Activated CD8-positive, alpha-beta memory T cell treated with anti-CD3 and anti-CD28 coated beads, Interleukin-2, amount 10 ng/mL, durations not matched to agents 7 days and 5 days (primary cell): ENCODE data around the gene SPNS2. TPM values are rescaled to one million over a fixed set of nuclear protein-coding genes. Genes with fewer than 3 reads are reported as not detected.

Experiments
- ATAC-seq: fragments of 150-1000 bp; cut with Tn5 transposase; one replicate; pipeline ENCODE4 v1.10.0; 2021; ENCODE audit warnings: moderate library complexity
- CTCF ChIA-PET: fragments of 350-600 bp; sonication (Branson Sonifier 250); formaldehyde crosslinking; loops from one replicate; lab custom pipeline; 2021; ENCODE audit warnings: antibody characterized with exemption; lab: Charles Lee
- DNase-seq: peaks from one replicate; pipeline ENCODE4 v3.0.0-alpha.2; 2020
- H3K27ac Mint-ChIP-seq: one replicate; pipeline ENCODE4 v1.8.0; 2021; ENCODE audit warnings: mild to moderate bottlenecking, mixed read lengths
- H3K27me3 Mint-ChIP-seq: one replicate; pipeline ENCODE4 v1.8.0; 2021; ENCODE audit warnings: mixed read lengths
- H3K36me3 Mint-ChIP-seq: one replicate; pipeline ENCODE4 v1.8.0; 2021; ENCODE audit warnings: mild to moderate bottlenecking, mixed read lengths
- H3K4me1 Mint-ChIP-seq: one replicate; pipeline ENCODE4 v1.8.0; 2021; ENCODE audit warnings: mixed read lengths
- H3K4me3 Mint-ChIP-seq: one replicate; pipeline ENCODE4 v1.8.0; 2021; ENCODE audit warnings: mild to moderate bottlenecking, moderate library complexity, mixed read lengths
- H3K9me3 Mint-ChIP-seq: one replicate; pipeline ENCODE4 v1.8.0; 2022; ENCODE audit warnings: low read depth, mixed read lengths
- total RNA-seq, 2 experiments: library from RNA; stranded (reverse); gene quantifications; one replicate each; pipeline ENCODE4 v1.2.3, GENCODE V29; 2021

The SPNS2 gene
- total RNA-seq, 2 experiments from 2014 or later = 1.1 to 1.9 TPM

DNA sequence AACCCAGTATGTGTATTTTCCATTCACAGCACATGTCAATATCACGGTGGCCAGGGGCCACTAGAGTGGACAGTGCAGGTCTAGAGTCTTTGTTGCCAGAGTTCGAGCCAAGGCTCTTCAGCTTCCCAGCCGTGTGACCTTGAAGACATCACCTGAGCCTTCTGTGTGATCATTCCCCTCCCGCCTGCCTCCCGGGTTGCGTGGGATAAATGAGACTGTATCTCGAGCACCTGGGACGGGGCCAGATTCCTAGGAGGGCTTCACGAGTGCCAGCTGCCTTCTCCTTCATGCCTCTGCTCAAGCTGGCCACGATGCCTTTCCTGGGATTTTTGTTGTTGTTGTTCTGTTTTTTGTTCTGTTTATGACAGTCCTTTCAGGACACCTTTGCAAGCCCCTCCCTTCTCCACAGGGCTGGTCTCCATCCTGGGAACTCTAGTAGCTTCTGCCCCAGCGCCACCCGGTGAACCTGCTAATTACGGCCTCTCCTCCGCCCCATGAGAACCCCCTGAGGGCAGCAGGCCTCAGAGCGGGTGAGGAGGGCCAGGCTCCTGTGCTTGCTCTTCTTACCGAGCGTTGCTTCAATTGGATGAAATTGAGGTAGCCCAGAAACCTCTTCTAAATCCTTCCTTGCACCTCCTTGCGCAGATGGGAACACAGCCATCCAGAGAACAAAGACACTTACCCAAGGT, 3.9 kb downstream of the SPNS2 start:
- Mint-ChIP-seq H3K9me3 (no peaks in the 10 kb centered on the region), H3K27ac (no peak overlapping the region), H3K4me3 (no peak overlapping the region), H3K36me3 (no peaks in the 10 kb centered on the region), H3K27me3 (peaks cover 38% of the 10 kb centered on the region), H3K4me1 (peaks cover 52% of the 10 kb centered on the region)
- DNase-seq = no peak
- CTCF ChIA-PET = interaction anchor here (0.6 to 1.1 kb wide), 2 partner anchors 22 to 82 kb away, joined by 3 read pairs; no protein-coding TSS in a partner anchor
- no peak for ATAC-seq

- CTCF ChIA-PET = interaction anchor here (1.1 to 2.1 kb wide), 2 partner anchors 23 to 83 kb away, joined by 3 to 9 read pairs; no protein-coding TSS in a partner anchor
- H3K27me3 Mint-ChIP-seq = peaks cover 32% of the 10 kb centered on the region
Measured at GRCh38 chr17:4503283-4504025, 4.8 kb downstream of the SPNS2 start.

DNA sequence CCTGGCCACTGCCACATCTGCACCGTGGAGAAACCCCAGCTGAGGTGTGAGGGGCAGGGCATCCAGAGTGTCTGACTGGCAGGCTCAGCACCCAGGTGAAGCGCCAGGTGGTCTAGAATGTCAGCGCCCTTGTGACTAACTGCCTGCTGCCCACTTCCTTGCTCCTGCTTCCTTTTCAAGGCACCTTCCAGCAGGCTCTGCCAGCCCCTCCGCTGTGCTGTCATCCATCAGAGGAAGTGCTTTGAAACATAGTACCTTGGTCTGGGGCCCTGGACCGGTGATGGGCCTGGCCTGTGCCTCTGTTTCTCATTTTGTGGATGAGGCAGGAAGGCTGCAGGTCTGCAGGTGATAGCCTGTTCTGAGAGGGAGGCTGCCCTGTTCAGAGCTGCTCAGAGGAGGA, 5.5 kb downstream of the SPNS2 start:
- Mint-ChIP-seq H3K27me3 (peaks cover 32% of the 10 kb centered on the region), H3K4me3 (no peak overlapping the region), H3K9me3 (no peaks in the 10 kb centered on the region), H3K36me3 (no peaks in the 10 kb centered on the region), H3K4me1 (peaks cover 64% of the 10 kb centered on the region), H3K27ac (peak overlapping the region; percentile 58)
- ATAC-seq (peak; percentile 43), DNase-seq (peak; percentile 58)
- CTCF ChIA-PET = interaction anchor here (0.8 to 2.1 kb wide), 2 partner anchors 18 to 83 kb away, joined by 4 to 9 read pairs; no protein-coding TSS in a partner anchor

More at GRCh38 chr17:4503283-4504025, 4.8 kb downstream of the SPNS2 start:
- H3K9me3 Mint-ChIP-seq = no peaks in the 10 kb centered on the region
- ATAC-seq (no peak), DNase-seq (no peak)
- H3K4me1 Mint-ChIP-seq = peaks cover 56% of the 10 kb centered on the region
- H3K27ac Mint-ChIP-seq = peak overlapping the region; percentile 62
- no peak overlapping the region for H3K4me3 Mint-ChIP-seq
- no peaks in the 10 kb centered on the region for H3K36me3 Mint-ChIP-seq

GRCh38 chr17:4505187-4505586, 6.5 kb downstream of the SPNS2 start:
- Mint-ChIP-seq H3K36me3 (no peaks in the 10 kb centered on the region), H3K9me3 (no peaks in the 10 kb centered on the region), H3K27ac (peak overlapping the region; percentile 58), H3K27me3 (peaks cover 24% of the 10 kb centered on the region), H3K4me3 (no peak overlapping the region), H3K4me1 (peaks cover 66% of the 10 kb centered on the region)
- no peak for ATAC-seq
- CTCF ChIA-PET = interaction anchor here (1.2 to 2.1 kb wide), 2 partner anchors 62 to 84 kb away, joined by 5 to 9 read pairs; no protein-coding TSS in a partner anchor
- no peak for DNase-seq

- peaks cover 65% of the 10 kb centered on the region for H3K4me1 Mint-ChIP-seq
- DNase-seq = no peak
- CTCF ChIA-PET = interaction anchor here (4.7 kb wide), 1 partner anchor 85 kb away, joined by 19 read pairs; no protein-coding TSS in a partner anchor
- no peaks in the 10 kb centered on the region for H3K36me3 Mint-ChIP-seq
- no peak overlapping the region for H3K4me3 Mint-ChIP-seq
- no peak for ATAC-seq
- H3K9me3 Mint-ChIP-seq = no peaks in the 10 kb centered on the region
- H3K27me3 Mint-ChIP-seq = peaks cover 13% of the 10 kb centered on the region
- H3K27ac Mint-ChIP-seq = no peak overlapping the region
Measured at GRCh38 chr17:4506175-4506813, 7.6 kb downstream of the SPNS2 start.

DNA sequence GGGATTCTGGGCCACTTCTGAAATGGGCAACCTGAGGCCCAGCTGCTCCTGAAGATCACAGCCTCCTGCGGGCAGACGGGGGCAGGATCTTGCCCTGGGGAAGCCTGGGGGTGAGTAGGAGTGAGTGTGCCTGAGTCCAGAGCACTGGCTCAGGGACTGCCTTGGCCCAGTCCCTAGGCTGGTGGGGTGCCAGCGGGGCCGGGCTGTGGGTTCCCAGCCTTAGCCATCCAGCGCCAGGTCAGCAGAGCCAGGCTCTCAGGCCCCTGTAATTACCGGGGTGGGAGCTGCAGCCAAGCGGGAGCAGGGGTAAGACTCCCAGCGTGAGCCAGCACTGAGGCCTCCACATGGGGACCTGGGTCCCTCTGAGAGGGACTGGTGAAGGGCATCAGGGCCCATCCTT, 8.2 kb downstream of the SPNS2 start:
- H3K4me1 Mint-ChIP-seq = peaks cover 62% of the 10 kb centered on the region

DNA sequence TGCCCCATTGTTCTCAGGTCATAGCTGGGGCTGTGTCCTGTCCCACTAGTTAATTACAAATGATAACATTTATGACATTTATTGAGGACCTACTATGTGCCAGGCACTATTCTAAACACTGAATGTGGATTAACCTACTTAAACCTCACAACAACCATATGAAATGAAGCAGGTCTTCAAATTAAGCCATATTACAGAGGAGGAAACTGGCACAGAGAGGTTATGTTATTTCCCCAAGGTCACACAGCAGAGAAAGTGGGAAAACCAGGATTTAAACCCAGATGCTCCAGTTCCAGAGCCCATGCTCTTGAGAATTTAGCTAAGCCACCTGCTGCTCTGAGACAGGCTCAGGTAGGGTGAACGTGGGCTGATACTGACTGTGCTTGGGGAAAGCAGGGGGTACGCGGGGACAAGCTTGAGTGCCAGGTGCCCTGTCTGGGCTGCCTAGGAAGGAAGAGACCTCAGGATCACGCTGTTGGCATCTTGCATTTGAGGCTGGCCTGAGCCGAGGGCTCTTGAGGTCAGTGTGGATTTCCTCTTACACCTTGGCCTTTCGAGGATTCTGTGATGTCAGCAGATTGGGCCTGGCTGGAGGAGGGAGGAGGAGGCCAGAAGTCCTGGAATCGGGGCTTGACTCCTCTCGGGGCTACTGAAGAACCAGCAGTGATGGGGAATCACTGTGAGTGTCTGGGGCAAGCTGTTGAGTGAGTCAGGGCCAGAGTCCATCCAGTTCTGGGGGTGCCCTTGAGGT, 8.9 kb downstream of the SPNS2 start:
- no peak for ATAC-seq
- no peak overlapping the region for H3K4me3 Mint-ChIP-seq
- H3K4me1 Mint-ChIP-seq = peaks cover 62% of the 10 kb centered on the region
- CTCF ChIA-PET = interaction anchor here (1.4 to 4.7 kb wide), 3 partner anchors 9 to 87 kb away, joined by 3 to 19 read pairs (median 3); partner anchors contain the start of gene SPNS2
- DNase-seq = no peak
- peaks cover 5% of the 10 kb centered on the region for H3K27me3 Mint-ChIP-seq
- no peaks in the 10 kb centered on the region for H3K36me3 Mint-ChIP-seq
- H3K9me3 Mint-ChIP-seq = no peaks in the 10 kb centered on the region
- H3K27ac Mint-ChIP-seq = no peak overlapping the region

More for the DNA sequence above, 8.2 kb downstream of the SPNS2 start:
- CTCF ChIA-PET = interaction anchor here (1.4 to 4.7 kb wide), 2 partner anchors 8 to 86 kb away, joined by 3 to 19 read pairs; partner anchors contain the start of gene SPNS2
- Mint-ChIP-seq H3K9me3 (no peaks in the 10 kb centered on the region), H3K36me3 (no peaks in the 10 kb centered on the region), H3K4me3 (no peak overlapping the region), H3K27me3 (peaks cover 7% of the 10 kb centered on the region), H3K27ac (no peak overlapping the region)
- no peak for ATAC-seq
- no peak for DNase-seq

GRCh38 chr17:4508207-4508606, 9.5 kb downstream of the SPNS2 start:
- DNase-seq = no peak
- CTCF ChIA-PET = interaction anchor here (1.4 to 4.7 kb wide), 3 partner anchors 9 to 87 kb away, joined by 3 to 19 read pairs (median 3); partner anchors contain the start of gene SPNS2

GRCh38 chr17:4509401-4509800, 10.7 kb downstream of the SPNS2 start:
- CTCF ChIA-PET = interaction anchor here (0.6 to 4.7 kb wide), 11 partner anchors 10 to 356 kb away, joined by 3 to 19 read pairs (median 3); partner anchors contain the start of gene SPNS2
- Mint-ChIP-seq H3K36me3 (no peaks in the 10 kb centered on the region), H3K9me3 (no peaks in the 10 kb centered on the region), H3K27ac (no peak overlapping the region), H3K27me3 (no peaks in the 10 kb centered on the region), H3K4me3 (no peak overlapping the region), H3K4me1 (peaks cover 50% of the 10 kb centered on the region)
- DNase-seq (peak; percentile 85), ATAC-seq (peak; percentile 89)

More at GRCh38 chr17:4508207-4508606, 9.5 kb downstream of the SPNS2 start:
- Mint-ChIP-seq H3K27me3 (no peaks in the 10 kb centered on the region), H3K9me3 (no peaks in the 10 kb centered on the region), H3K4me3 (no peak overlapping the region), H3K4me1 (peaks cover 60% of the 10 kb centered on the region), H3K27ac (no peak overlapping the region), H3K36me3 (no peaks in the 10 kb centered on the region)
- ATAC-seq = no peak

DNA sequence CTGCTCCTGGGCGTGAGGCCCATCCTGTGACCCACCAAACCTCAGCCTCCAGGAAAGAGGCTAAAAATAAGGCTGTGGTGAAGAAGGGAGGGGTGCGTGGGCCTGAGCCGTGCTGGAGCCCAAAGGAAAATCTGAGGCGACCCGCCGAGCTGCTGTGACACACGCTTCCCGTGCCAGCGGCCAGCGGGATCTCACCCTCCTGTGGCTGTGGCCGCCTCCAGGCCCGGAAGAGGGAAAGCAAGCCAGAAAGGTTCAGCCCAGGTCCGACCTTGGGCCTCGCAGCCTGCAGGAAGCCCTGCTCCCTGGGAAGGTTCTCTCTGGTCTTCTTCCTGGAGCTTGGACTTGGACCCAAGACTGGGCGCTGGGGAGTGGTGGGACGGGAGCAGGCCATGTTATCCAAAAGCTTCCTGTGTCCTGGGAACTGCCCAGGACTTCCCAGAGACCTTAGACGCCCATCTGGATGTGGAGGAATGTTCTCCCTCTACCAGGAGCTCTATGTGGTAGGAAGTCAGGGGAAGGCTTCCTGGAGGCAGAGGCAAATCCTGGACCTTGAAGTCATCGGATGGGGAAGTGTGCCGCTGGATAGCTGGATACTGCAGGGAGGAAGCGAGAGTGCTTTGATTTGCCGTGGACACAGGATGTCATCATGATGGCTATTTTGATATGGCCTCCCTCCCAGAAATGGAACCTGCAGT, 11.4 kb downstream of the SPNS2 start:
- H3K9me3 Mint-ChIP-seq = no peaks in the 10 kb centered on the region
- ATAC-seq (no peak), DNase-seq (no peak)
- no peak overlapping the region for H3K4me3 Mint-ChIP-seq
- peaks cover 43% of the 10 kb centered on the region for H3K4me1 Mint-ChIP-seq
- no peaks in the 10 kb centered on the region for H3K27me3 Mint-ChIP-seq
- H3K36me3 Mint-ChIP-seq = no peaks in the 10 kb centered on the region
- CTCF ChIA-PET = interaction anchor here (0.6 to 4.7 kb wide), 7 partner anchors 11 to 355 kb away, joined by 3 to 19 read pairs (median 3); partner anchors contain the start of gene SPNS2
- H3K27ac Mint-ChIP-seq = no peak overlapping the region

GRCh38 chr17:4510618-4510941, 11.9 kb downstream of the SPNS2 start:
- CTCF ChIA-PET = interaction anchor here (1.2 to 4.7 kb wide), 3 partner anchors 11 to 91 kb away, joined by 3 to 19 read pairs (median 3); partner anchors contain the start of gene SPNS2
- ATAC-seq = no peak
- no peaks in the 10 kb centered on the region for H3K27me3 Mint-ChIP-seq
- H3K27ac Mint-ChIP-seq = no peak overlapping the region
- no peaks in the 10 kb centered on the region for H3K9me3 Mint-ChIP-seq
- H3K4me1 Mint-ChIP-seq = peaks cover 38% of the 10 kb centered on the region
- DNase-seq = no peak
- H3K36me3 Mint-ChIP-seq = no peaks in the 10 kb centered on the region
- H3K4me3 Mint-ChIP-seq = no peak overlapping the region
